Amniotic epithelial cell (primary cell): ENCODE results near the gene NKAIN2.
"Not testable (repeated sequence)": the region's sequence is repeated elsewhere in the genome, so short reads cannot be mapped to it uniquely, and the experiment has no call there.

ENCODE experiments used
- DNase-seq: peaks from one replicate; pipeline ENCODE4 v3.0.0-alpha.2; 2010; ENCODE audit warnings: low read depth

Gene NKAIN2

GRCh38 chr6:123967905-123968304, 164.2 kb downstream of the NKAIN2 start:
- no peak for DNase-seq

- DNase-seq: no peak
Observed at GRCh38 chr6:123972600-123973294, 169.1 kb downstream of the NKAIN2 start.

GRCh38 chr6:123980311-123980710, 176.6 kb downstream of the NKAIN2 start:
- no peak for DNase-seq

GRCh38 chr6:123986938-123987337, 183.3 kb downstream of the NKAIN2 start:
- no peak for DNase-seq

- DNase-seq: not testable (repeated sequence)
Observed at GRCh38 chr6:123989918-123990317, 186.3 kb downstream of the NKAIN2 start.

- peak; percentile 24 for DNase-seq
Observed at GRCh38 chr6:123990376-123990775, 186.7 kb downstream of the NKAIN2 start.

GRCh38 chr6:123994168-123994567, 190.5 kb downstream of the NKAIN2 start:
- DNase-seq: no peak

GRCh38 chr6:123994891-123995635, 191.4 kb downstream of the NKAIN2 start:
- DNase-seq: no peak

GRCh38 chr6:123997223-123997622, 193.6 kb downstream of the NKAIN2 start:
- DNase-seq: no peak

GRCh38 chr6:124002377-124003081, 198.9 kb downstream of the NKAIN2 start:
- DNase-seq: peak; percentile 62

GRCh38 chr6:124007266-124007665, 203.6 kb downstream of the NKAIN2 start:
- no peak for DNase-seq

- DNase-seq: peak; percentile 3
Observed at GRCh38 chr6:124008000-124008987, 204.6 kb downstream of the NKAIN2 start.

GRCh38 chr6:124008988-124009765, 205.5 kb downstream of the NKAIN2 start:
- DNase-seq: no peak

GRCh38 chr6:124010574-124010973, 206.9 kb downstream of the NKAIN2 start:
- no peak for DNase-seq

- no peak for DNase-seq
Observed at GRCh38 chr6:124011180-124011579, 207.5 kb downstream of the NKAIN2 start.

- DNase-seq: not testable (repeated sequence)
Observed at GRCh38 chr6:124022051-124022450, 218.4 kb downstream of the NKAIN2 start.

GRCh38 chr6:124022641-124023040, 219.0 kb downstream of the NKAIN2 start:
- no peak for DNase-seq

GRCh38 chr6:124026694-124027093, 223.0 kb downstream of the NKAIN2 start:
- DNase-seq: no peak

- no peak for DNase-seq
Observed at GRCh38 chr6:124027392-124027791, 223.7 kb downstream of the NKAIN2 start.

- DNase-seq: no peak
Observed at GRCh38 chr6:124028117-124028516, 224.5 kb downstream of the NKAIN2 start.

GRCh38 chr6:124029567-124029966, 225.9 kb downstream of the NKAIN2 start:
- no peak for DNase-seq
